ENCODE measurements around the gene ITGA2B. TPM values are rescaled to one million over a fixed set of nuclear protein-coding genes. Genes with fewer than 3 reads are reported as not detected.
A peak's percentile ranks its signal among the peaks of the same experiment; 100 is the strongest.

ITGA2B gene
- total and polyA plus RNA-seq, 2 of the 13 experiments (the other 11 are each of a cell fraction or from before 2014, with no cell fraction given): 0.38 to 1.1 TPM

GRCh38 chr17:44324571-44325275 is 64.7 kb downstream of the ITGA2B start, which contains the start of gene SLC25A39 (continued):
- TF ChIP-seq ZNF142 (CRISPR knock-in tag; IDR thresholded peaks at IDR 0.05): peak; percentile 76; the same call in 1 of the 2 replicates
- TF ChIP-seq ZNF660 (CRISPR knock-in tag; IDR thresholded peaks at IDR 0.05; ENCODE audit: borderline replicate concordance, low read depth): no peak
- peak; percentile 52 for TF ChIP-seq GMEB1 (CRISPR knock-in tag; IDR thresholded peaks at IDR 0.05; ENCODE audit: borderline replicate concordance)
- peak; percentile 78 for TF ChIP-seq ZNF564 (CRISPR knock-in tag; IDR thresholded peaks at IDR 0.05)
- TF ChIP-seq HNRNPLL (IDR thresholded peaks at IDR 0.05; ENCODE audit: low read depth, low read length, poor library complexity, severe bottlenecking): peak; percentile 91
- TF ChIP-seq MBD4 (IDR thresholded peaks at IDR 0.05; ENCODE audit: borderline replicate concordance, low read length): no peak
- TF ChIP-seq KLF9 (CRISPR knock-in tag; IDR thresholded peaks at IDR 0.05; ENCODE audit: low read depth): no peak; the same call in 1 of the 2 replicates
- no peak for TF ChIP-seq NR2F6 (IDR thresholded peaks at IDR 0.05)
- no peak for TF ChIP-seq NR2F6 (CRISPR knock-in tag; IDR thresholded peaks at IDR 0.05)
- TF ChIP-seq SATB2 (CRISPR knock-in tag; IDR thresholded peaks at IDR 0.05): no peak
- peak; percentile 91; the same call in 1 of the 2 replicates for TF ChIP-seq YEATS4 (CRISPR knock-in tag; IDR thresholded peaks at IDR 0.05; ENCODE audit: borderline replicate concordance)
- TF ChIP-seq ZNF441 (CRISPR knock-in tag; IDR thresholded peaks at IDR 0.05; ENCODE audit: borderline replicate concordance): peak; percentile 92; the same call in 1 of the 2 replicates
- no peak for TF ChIP-seq ZNF326 (CRISPR knock-in tag; IDR thresholded peaks at IDR 0.05; ENCODE audit: borderline replicate concordance)
- peak; percentile 69 for TF ChIP-seq GABPB1 (CRISPR knock-in tag; IDR thresholded peaks at IDR 0.05)
- TF ChIP-seq NFE2L1 (CRISPR knock-in tag; IDR thresholded peaks at IDR 0.05; ENCODE audit: borderline replicate concordance): no peak
- no peak for TF ChIP-seq PRDM15 (CRISPR knock-in tag; IDR thresholded peaks at IDR 0.05)
- peak; percentile 19; the same call in 1 of the 2 replicates for TF ChIP-seq RFXAP (CRISPR knock-in tag; IDR thresholded peaks at IDR 0.05; ENCODE audit: borderline replicate concordance)
